ENCODE measurements around the gene ZSWIM6.

Gene ZSWIM6

DNA sequence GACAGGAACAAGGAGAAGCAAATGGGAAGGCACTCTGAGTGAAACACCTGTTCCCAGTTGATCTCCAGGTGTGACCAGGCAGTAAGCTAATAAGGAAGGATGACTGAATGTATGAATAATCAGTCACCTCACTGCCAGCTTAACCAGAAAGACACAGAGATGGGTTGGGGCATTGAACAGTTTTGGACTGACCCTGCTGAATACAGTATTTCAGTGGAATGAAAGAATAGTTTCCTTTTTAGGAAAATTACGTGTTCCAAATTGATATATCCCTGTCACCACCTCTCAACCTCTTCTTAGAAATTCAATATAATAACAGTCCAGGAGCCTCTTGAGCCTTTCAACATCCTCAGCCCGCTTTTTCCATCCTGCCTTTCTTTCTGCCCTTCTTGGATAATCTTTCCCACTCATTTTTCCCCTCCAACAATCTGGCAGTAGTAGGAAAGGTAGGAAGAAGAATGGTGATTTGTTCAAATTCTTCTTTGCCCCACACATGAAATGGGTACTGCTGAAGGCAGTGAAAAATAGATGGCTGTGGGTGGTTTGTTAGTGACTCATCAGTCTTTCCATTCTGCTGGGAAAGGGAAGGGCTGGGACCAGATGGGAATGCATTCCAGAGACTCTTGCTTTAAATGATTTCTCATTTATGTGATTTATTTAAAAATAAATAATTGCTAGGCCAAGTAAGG lies 117.9 kb downstream of the ZSWIM6 start:
- H3K4me1 ChIP-seq (ENCODE audit: control insufficient read depth, insufficient read depth, low read length), result peaks cover 12% of the 10 kb centered on the region
- no peak overlapping the region for H3K27ac ChIP-seq (ENCODE audit: low read length)
- H3K36me3 ChIP-seq (ENCODE audit: control insufficient read depth in 2 of 2, insufficient read depth in 2 of 2, low read length in 2 of 2), result no peaks in the 10 kb centered on the region
- H3K9ac ChIP-seq (ENCODE audit: low read length in 2 of 2), result no peak overlapping the region
- H3K9me3 ChIP-seq (ENCODE audit: control insufficient read depth in 2 of 2, low read length in 2 of 2), result no peaks in the 10 kb centered on the region
- H3K27me3 ChIP-seq (ENCODE audit: control insufficient read depth in 1 of 2, insufficient read depth in 2 of 2, low read length in 2 of 2), result no peaks in the 10 kb centered on the region
- H3K4me3 ChIP-seq (ENCODE audit: low read length in 2 of 2), result no peak overlapping the region

- H3K4me1 ChIP-seq (ENCODE audit: control insufficient read depth, insufficient read depth, low read length), result peaks cover 12% of the 10 kb centered on the region
- no peak overlapping the region for H3K9ac ChIP-seq (ENCODE audit: low read length in 2 of 2)
- H3K4me3 ChIP-seq (ENCODE audit: low read length in 2 of 2), result no peak overlapping the region
- H3K36me3 ChIP-seq (ENCODE audit: control insufficient read depth in 2 of 2, insufficient read depth in 2 of 2, low read length in 2 of 2), result no peaks in the 10 kb centered on the region
- no peaks in the 10 kb centered on the region for H3K9me3 ChIP-seq (ENCODE audit: control insufficient read depth in 2 of 2, low read length in 2 of 2)
- H3K27ac ChIP-seq (ENCODE audit: low read length), result no peak overlapping the region
- no peaks in the 10 kb centered on the region for H3K27me3 ChIP-seq (ENCODE audit: control insufficient read depth in 1 of 2, insufficient read depth in 2 of 2, low read length in 2 of 2)
Measured at GRCh38 chr5:61450493-61451279, 118.6 kb downstream of the ZSWIM6 start.

DNA sequence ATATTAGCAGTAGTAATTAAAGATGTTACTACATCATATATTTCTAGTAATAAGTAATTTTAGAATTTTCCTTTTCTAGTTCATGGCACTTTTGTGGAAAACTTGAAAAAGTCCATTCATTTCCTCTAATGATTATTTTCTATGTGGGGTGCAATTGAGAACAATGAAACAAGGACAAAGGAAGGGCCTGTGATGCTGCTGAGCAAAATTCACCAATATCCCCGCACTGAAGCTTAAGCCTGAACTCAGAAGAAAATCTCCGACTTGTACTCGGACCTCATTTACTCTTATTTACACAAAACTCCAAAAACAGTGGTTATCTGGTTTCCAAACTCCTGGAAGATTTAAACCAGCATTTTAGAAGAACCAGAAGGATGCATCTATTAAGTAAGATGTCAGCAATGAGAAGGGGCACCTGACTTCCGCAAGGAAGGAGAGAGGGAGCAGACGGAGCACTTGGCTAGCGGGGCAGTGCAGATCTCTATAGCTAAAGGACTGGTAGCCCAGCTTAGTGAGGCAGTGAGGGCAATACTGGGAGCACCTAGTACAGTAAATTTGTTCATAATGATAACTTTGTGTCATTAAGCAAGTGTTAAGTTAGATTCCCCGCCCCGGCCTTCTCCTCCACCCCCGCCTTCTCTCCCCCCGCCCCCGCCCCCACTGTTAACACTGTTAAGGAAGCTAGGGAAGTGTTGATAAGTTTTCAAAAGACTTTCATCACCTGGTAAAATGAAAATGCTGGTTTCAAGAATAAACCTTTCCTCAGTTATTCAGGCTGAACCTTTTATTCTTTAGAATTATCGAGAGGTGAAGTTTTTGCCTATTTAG lies 123.3 kb downstream of the ZSWIM6 start:
- Histone ChIP-seq H3K4me1 (ENCODE audit: control insufficient read depth, insufficient read depth, low read length) (no peaks in the 10 kb centered on the region), H3K27me3 (ENCODE audit: control insufficient read depth in 1 of 2, insufficient read depth in 2 of 2, low read length in 2 of 2) (no peaks in the 10 kb centered on the region), H3K36me3 (ENCODE audit: control insufficient read depth in 2 of 2, insufficient read depth in 2 of 2, low read length in 2 of 2) (no peaks in the 10 kb centered on the region), H3K9me3 (ENCODE audit: control insufficient read depth in 2 of 2, low read length in 2 of 2) (no peaks in the 10 kb centered on the region), H3K27ac (ENCODE audit: low read length) (no peak overlapping the region), H3K9ac (ENCODE audit: low read length in 2 of 2) (no peak overlapping the region), H3K4me3 (ENCODE audit: low read length in 2 of 2) (no peak overlapping the region)

GRCh38 chr5:61460471-61460870 lies 128.4 kb downstream of the ZSWIM6 start:
- no peaks in the 10 kb centered on the region for H3K9me3 ChIP-seq (ENCODE audit: control insufficient read depth in 2 of 2, low read length in 2 of 2)
- H3K27ac ChIP-seq (ENCODE audit: low read length), result no peak overlapping the region
- H3K9ac ChIP-seq (ENCODE audit: low read length in 2 of 2), result no peak overlapping the region
- H3K4me1 ChIP-seq (ENCODE audit: control insufficient read depth, insufficient read depth, low read length), result no peaks in the 10 kb centered on the region
- no peak overlapping the region for H3K4me3 ChIP-seq (ENCODE audit: low read length in 2 of 2)
- H3K27me3 ChIP-seq (ENCODE audit: control insufficient read depth in 1 of 2, insufficient read depth in 2 of 2, low read length in 2 of 2), result no peaks in the 10 kb centered on the region
- H3K36me3 ChIP-seq (ENCODE audit: control insufficient read depth in 2 of 2, insufficient read depth in 2 of 2, low read length in 2 of 2), result no peaks in the 10 kb centered on the region

DNA sequence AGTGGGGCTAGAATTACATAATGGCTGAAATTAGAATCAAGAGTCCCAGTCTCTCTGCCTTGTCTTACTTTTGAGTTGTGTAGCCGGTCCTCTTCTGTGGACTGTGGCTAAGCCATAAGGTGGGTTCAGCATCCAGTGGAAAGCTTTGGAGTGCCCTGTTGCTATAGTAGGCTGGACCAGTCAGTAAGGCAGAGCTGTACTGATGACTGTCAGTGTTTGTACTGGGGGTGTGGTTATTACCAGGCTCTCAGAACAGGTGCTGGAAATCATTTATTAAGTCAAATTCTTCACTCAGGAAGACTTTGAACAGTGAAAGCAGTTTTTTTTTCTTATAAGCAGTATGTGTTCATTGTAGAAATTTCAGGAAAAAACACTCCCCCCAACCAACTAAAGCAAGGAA lies 129.4 kb downstream of the ZSWIM6 start:
- no peak overlapping the region for H3K4me3 ChIP-seq (ENCODE audit: low read length in 2 of 2)
- H3K4me1 ChIP-seq (ENCODE audit: control insufficient read depth, insufficient read depth, low read length), result no peaks in the 10 kb centered on the region
- H3K9me3 ChIP-seq (ENCODE audit: control insufficient read depth in 2 of 2, low read length in 2 of 2), result no peaks in the 10 kb centered on the region
- H3K27me3 ChIP-seq (ENCODE audit: control insufficient read depth in 1 of 2, insufficient read depth in 2 of 2, low read length in 2 of 2), result no peaks in the 10 kb centered on the region
- no peak overlapping the region for H3K27ac ChIP-seq (ENCODE audit: low read length)
- H3K9ac ChIP-seq (ENCODE audit: low read length in 2 of 2), result no peak overlapping the region
- H3K36me3 ChIP-seq (ENCODE audit: control insufficient read depth in 2 of 2, insufficient read depth in 2 of 2, low read length in 2 of 2), result no peaks in the 10 kb centered on the region

GRCh38 chr5:61461926-61462325 lies 129.9 kb downstream of the ZSWIM6 start:
- H3K27ac ChIP-seq (ENCODE audit: low read length), result no peak overlapping the region
- no peaks in the 10 kb centered on the region for H3K36me3 ChIP-seq (ENCODE audit: control insufficient read depth in 2 of 2, insufficient read depth in 2 of 2, low read length in 2 of 2)
- H3K9ac ChIP-seq (ENCODE audit: low read length in 2 of 2), result no peak overlapping the region

DNA sequence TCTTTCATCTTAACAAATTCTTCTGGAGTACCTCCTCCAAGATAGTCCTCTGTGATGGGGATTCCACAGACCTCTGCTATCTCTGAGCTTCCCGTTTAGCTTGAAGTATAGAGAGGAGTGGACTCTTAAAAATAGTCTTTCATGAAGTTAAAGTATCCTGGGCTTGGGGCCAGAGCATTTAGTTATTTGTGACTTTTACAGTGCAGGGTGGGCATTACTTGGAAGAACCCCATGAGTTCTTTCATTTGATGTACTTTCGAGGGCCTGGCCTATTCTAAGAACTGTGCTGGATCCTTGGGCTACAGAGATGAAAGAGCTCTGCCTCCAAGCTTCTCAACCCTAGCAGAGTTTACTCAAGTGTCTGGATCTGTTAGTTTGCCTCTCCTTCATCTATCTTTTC lies 131.5 kb downstream of the ZSWIM6 start:
- H3K4me3 ChIP-seq (ENCODE audit: low read length in 2 of 2), result no peak overlapping the region
- no peak overlapping the region for H3K27ac ChIP-seq (ENCODE audit: low read length)
- no peaks in the 10 kb centered on the region for H3K4me1 ChIP-seq (ENCODE audit: control insufficient read depth, insufficient read depth, low read length)
- no peaks in the 10 kb centered on the region for H3K9me3 ChIP-seq (ENCODE audit: control insufficient read depth in 2 of 2, low read length in 2 of 2)
- no peaks in the 10 kb centered on the region for H3K27me3 ChIP-seq (ENCODE audit: control insufficient read depth in 1 of 2, insufficient read depth in 2 of 2, low read length in 2 of 2)
- no peak overlapping the region for H3K9ac ChIP-seq (ENCODE audit: low read length in 2 of 2)
- no peaks in the 10 kb centered on the region for H3K36me3 ChIP-seq (ENCODE audit: control insufficient read depth in 2 of 2, insufficient read depth in 2 of 2, low read length in 2 of 2)

More at GRCh38 chr5:61461926-61462325, 129.9 kb downstream of the ZSWIM6 start:
- Histone ChIP-seq H3K27me3 (ENCODE audit: control insufficient read depth in 1 of 2, insufficient read depth in 2 of 2, low read length in 2 of 2) (no peaks in the 10 kb centered on the region), H3K4me3 (ENCODE audit: low read length in 2 of 2) (no peak overlapping the region), H3K9me3 (ENCODE audit: control insufficient read depth in 2 of 2, low read length in 2 of 2) (no peaks in the 10 kb centered on the region), H3K4me1 (ENCODE audit: control insufficient read depth, insufficient read depth, low read length) (no peaks in the 10 kb centered on the region)

GRCh38 chr5:61464512-61464911 lies 132.5 kb downstream of the ZSWIM6 start:
- Histone ChIP-seq H3K27ac (ENCODE audit: low read length) (no peak overlapping the region), H3K36me3 (ENCODE audit: control insufficient read depth in 2 of 2, insufficient read depth in 2 of 2, low read length in 2 of 2) (no peaks in the 10 kb centered on the region), H3K27me3 (ENCODE audit: control insufficient read depth in 1 of 2, insufficient read depth in 2 of 2, low read length in 2 of 2) (no peaks in the 10 kb centered on the region), H3K9ac (ENCODE audit: low read length in 2 of 2) (no peak overlapping the region), H3K4me3 (ENCODE audit: low read length in 2 of 2) (no peak overlapping the region), H3K4me1 (ENCODE audit: control insufficient read depth, insufficient read depth, low read length) (peaks cover 2% of the 10 kb centered on the region), H3K9me3 (ENCODE audit: control insufficient read depth in 2 of 2, low read length in 2 of 2) (no peaks in the 10 kb centered on the region)

DNA sequence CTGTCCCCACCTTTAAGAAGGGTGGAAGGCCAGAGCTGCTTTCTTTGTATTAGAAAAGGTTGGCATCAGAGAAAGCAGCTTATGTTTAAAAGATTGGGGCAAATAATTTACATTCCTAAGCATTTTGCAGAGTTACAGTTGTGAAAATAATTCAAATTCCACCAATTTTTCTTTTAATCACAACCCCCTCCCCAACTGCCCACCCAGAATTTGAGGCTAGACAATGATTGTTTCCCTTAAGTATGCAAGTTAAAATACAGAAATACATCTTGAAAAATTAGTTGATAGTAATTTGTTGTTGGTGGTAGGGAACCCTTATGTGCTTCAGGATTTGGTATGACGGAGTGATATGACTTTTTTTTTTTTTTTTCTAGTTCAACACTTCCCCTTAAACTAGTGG lies 133.0 kb downstream of the ZSWIM6 start:
- no peaks in the 10 kb centered on the region for H3K9me3 ChIP-seq (ENCODE audit: control insufficient read depth in 2 of 2, low read length in 2 of 2)
- no peak overlapping the region for H3K9ac ChIP-seq (ENCODE audit: low read length in 2 of 2)
- H3K4me3 ChIP-seq (ENCODE audit: low read length in 2 of 2), result no peak overlapping the region
- peaks cover 2% of the 10 kb centered on the region for H3K4me1 ChIP-seq (ENCODE audit: control insufficient read depth, insufficient read depth, low read length)
- H3K27me3 ChIP-seq (ENCODE audit: control insufficient read depth in 1 of 2, insufficient read depth in 2 of 2, low read length in 2 of 2), result no peaks in the 10 kb centered on the region
- H3K27ac ChIP-seq (ENCODE audit: low read length), result no peak overlapping the region
- no peaks in the 10 kb centered on the region for H3K36me3 ChIP-seq (ENCODE audit: control insufficient read depth in 2 of 2, insufficient read depth in 2 of 2, low read length in 2 of 2)

- no peak overlapping the region for H3K4me3 ChIP-seq (ENCODE audit: low read length in 2 of 2)
- no peak overlapping the region for H3K9ac ChIP-seq (ENCODE audit: low read length in 2 of 2)
- peaks cover 2% of the 10 kb centered on the region for H3K4me1 ChIP-seq (ENCODE audit: control insufficient read depth, insufficient read depth, low read length)
- no peaks in the 10 kb centered on the region for H3K27me3 ChIP-seq (ENCODE audit: control insufficient read depth in 1 of 2, insufficient read depth in 2 of 2, low read length in 2 of 2)
- H3K27ac ChIP-seq (ENCODE audit: low read length), result no peak overlapping the region
- H3K36me3 ChIP-seq (ENCODE audit: control insufficient read depth in 2 of 2, insufficient read depth in 2 of 2, low read length in 2 of 2), result no peaks in the 10 kb centered on the region
- no peaks in the 10 kb centered on the region for H3K9me3 ChIP-seq (ENCODE audit: control insufficient read depth in 2 of 2, low read length in 2 of 2)
Measured at GRCh38 chr5:61465496-61465895, 133.4 kb downstream of the ZSWIM6 start.

All from stomach smooth muscle (tissue), 2 donors.